Measurements from ENCODE around the gene UACA.

UACA gene

DNA sequence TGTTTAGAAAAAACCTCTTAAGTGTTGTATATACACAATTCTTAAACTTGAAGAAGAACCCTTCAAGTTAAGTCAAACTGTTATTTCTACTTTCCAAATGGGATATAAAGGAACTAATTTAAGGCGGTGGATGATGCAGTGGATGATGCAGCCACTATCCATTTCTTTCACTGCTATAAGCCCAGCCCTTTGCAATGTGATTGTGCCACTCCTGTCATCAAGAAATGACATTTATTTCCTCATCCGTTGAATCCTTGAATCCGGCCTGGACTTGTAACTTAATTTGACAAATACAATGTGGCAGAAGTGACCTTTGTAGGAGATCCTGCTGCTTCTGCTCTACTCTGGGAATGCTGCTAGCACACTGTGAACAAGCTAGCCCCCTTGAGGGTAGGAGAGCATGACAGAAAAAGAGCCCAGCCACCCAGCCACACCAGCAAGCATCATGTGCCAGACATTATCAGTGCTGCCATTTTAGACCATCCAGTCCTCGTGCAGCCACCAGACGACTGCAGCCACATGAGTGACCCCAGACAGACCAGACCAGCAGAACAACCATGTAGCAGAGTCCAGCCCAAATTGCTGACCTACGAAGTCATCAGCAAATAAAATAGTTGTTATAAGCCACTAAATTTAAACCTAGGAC lies 47.4 kb downstream of the UACA start:
- no peak for DNase-seq (ENCODE audit: low read depth in 2 of 3, low spot score in 2 of 3)

- no peak for DNase-seq (ENCODE audit: low read depth in 2 of 3, low spot score in 2 of 3)
Measured at GRCh38 chr15:70714565-70714964, 48.8 kb downstream of the UACA start.

DNA sequence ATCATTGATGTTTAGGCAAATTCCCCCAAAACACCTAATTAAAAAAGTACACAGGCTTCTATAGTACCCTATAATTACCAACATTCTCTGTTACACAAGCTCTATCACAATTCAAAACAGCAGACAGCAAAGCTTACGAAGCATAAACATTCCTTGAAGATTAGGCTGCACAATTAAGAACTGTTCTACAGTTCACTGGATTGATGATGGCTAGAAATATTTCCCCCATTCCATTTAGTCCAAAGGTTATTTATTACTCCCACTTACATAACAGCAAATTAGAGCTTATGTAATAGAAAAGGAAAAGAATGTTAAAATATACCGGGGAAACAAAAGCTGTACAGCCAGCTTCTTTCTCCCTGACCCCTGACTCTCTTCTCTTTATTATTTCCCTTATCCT lies 49.3 kb downstream of the UACA start:
- DNase-seq (ENCODE audit: low read depth in 2 of 3, low spot score in 2 of 3): no peak

- no peak for DNase-seq (ENCODE audit: low read depth in 2 of 3, low spot score in 2 of 3)
Measured at GRCh38 chr15:70712271-70712670, 51.1 kb downstream of the UACA start.

DNA sequence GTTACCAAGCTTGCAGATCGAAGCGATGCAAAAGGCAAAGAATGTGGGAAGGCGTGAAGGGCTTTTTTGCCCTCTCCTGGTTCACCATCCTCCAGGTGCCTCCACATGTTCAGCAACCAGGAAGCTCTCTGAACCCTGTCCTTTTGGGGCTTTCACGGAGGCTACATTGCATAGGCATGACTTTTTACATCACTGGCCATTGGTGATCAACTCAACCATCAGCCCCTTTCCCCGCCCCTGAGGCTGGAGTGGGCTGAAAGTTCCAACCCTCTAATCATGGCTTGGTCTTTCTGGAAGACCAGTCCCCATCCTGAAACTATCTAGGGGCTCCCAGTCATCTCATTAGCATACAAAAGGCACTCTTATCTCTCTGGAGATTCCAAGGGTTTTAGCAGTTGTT lies 52.6 kb downstream of the UACA start:
- DNase-seq (ENCODE audit: low read depth in 2 of 3, low spot score in 2 of 3): no peak

DNA sequence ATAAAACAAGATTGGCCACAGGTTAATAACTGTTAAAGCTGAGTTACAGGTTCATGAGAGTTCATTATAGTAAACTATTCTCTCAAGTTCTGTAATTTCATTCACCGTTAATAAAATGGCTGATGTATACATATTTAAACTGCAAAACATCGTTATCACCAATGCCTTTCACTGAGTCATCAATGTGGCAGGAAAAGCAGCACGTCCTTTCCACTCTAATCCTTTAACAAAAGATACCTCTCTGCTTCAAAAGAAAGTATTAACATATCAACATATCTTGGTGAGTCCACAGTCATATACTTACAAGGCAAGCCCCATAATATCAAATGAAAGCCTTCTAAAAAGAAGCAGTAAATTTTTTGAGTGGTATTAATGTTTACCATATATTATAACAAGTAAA lies 54.5 kb downstream of the UACA start:
- DNase-seq (ENCODE audit: low read depth in 2 of 3, low spot score in 2 of 3): no peak

DNA sequence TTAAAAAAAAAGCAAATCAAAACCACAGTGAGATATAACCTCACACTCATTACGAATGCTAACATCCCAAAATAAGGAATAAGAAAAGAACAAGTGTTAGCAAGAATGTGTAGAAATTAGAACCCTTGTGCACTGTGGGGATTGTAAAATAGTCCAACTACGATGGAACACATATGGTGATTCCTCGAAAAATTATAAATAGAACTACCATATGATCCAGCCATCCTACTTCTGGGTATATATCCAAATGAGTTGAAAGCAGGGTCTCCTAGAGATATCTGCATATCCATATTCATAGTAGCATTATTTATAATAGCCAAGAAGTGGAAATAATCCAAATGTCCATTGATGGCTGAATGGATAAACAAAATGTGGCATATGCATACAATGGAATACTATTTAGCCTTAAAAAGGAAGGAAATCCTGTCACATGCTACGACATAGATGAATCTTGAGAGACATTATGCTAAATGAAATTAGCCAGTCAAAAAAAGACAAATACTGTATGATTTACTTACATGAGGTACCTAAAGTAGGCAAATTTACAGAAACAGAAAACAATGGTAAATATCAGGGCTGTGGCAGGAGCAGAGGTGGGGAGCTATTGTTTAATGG lies 55.6 kb downstream of the UACA start:
- no peak for DNase-seq (ENCODE audit: low read depth in 2 of 3, low spot score in 2 of 3)

- DNase-seq (ENCODE audit: low read depth in 2 of 3, low spot score in 2 of 3): no peak
Measured at GRCh38 chr15:70704731-70705130, 58.6 kb downstream of the UACA start.

- DNase-seq (ENCODE audit: low read depth in 2 of 3, low spot score in 2 of 3): no peak
Measured at GRCh38 chr15:70704166-70704565, 59.2 kb downstream of the UACA start.

GRCh38 chr15:70703096-70703878 lies 60.1 kb downstream of the UACA start:
- DNase-seq (ENCODE audit: low read depth in 2 of 3, low spot score in 2 of 3): no peak

GRCh38 chr15:70702584-70702983 lies 60.8 kb downstream of the UACA start:
- DNase-seq (ENCODE audit: low read depth in 2 of 3, low spot score in 2 of 3): no peak

GRCh38 chr15:70701891-70702568 lies 61.3 kb downstream of the UACA start:
- no peak for DNase-seq (ENCODE audit: low read depth in 2 of 3, low spot score in 2 of 3)

DNA sequence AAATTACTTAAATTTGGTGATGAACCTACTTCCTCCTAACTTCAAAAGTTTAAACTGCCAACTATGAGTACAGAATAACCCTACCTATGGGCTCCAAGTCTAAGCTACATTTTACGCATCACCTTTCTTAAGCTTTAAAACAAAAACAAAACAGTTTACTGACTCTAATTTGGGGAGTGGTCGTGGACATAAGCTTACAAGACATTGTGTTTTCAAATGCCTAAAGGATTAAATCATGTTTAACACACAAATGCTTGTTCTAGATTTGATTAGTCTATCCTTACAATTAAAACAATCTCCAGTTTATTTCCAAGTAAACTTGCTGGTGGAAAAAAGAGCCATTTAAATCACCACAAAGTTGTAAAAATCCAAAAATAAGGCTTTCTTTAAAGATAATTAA lies 62.2 kb downstream of the UACA start:
- no peak for DNase-seq (ENCODE audit: low read depth in 2 of 3, low spot score in 2 of 3)

- DNase-seq (ENCODE audit: low read depth in 2 of 3, low spot score in 2 of 3): no peak
Measured at GRCh38 chr15:70699890-70700289, 63.5 kb downstream of the UACA start.

DNA sequence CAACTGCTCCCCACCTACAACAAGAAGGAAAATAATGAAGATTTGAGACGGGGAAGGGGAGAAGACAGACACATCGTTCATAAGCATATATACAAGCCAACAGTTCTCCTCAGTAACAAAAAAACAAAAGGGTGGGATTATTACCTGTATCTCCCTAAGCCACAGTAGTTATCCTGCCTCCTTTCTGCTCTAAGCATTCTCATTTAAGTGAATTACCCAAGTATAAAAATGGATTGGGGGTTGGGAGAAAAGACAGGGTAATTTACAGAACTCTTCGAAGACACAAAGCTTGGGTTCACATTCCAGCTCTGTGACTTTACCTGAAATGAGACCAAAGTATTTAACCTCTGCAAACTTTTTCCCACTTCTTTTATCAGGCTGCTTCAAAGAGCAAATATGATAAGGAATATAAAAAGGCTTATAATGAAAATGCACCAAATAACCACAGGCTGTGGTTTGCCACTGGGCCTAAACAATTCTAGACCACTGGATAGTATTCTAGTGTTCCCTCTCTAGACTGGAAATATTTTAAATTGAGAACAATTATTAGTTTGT lies 64.4 kb downstream of the UACA start:
- DNase-seq (ENCODE audit: low read depth in 2 of 3, low spot score in 2 of 3): no peak

- no peak for DNase-seq (ENCODE audit: low read depth in 2 of 3, low spot score in 2 of 3)
Measured at GRCh38 chr15:70698426-70698825, 64.9 kb downstream of the UACA start.

- DNase-seq (ENCODE audit: low read depth in 2 of 3, low spot score in 2 of 3): no peak
Measured at GRCh38 chr15:70690491-70691276, 72.7 kb downstream of the UACA start.

DNA sequence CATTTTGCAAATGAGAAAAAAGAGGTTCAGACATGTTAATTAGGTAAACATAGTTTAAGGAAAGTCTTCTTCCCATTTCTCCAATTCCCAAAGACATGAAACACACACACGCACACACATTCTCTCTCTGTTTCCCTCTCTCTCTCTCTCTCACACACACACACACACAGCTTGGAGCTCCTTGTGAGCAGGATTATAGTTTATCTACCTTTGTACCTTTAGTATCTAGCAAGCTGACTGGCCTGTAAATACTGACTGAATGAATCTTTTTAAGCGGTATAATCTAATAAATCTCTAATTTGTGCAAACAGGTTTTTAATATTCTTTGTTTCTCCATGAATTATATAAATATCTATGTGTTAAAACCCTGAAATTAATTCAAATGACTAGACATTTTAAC lies 73.3 kb downstream of the UACA start:
- DNase-seq (ENCODE audit: low read depth in 2 of 3, low spot score in 2 of 3): no peak

GRCh38 chr15:70687482-70687881 lies 75.9 kb downstream of the UACA start:
- no peak for DNase-seq (ENCODE audit: low read depth in 2 of 3, low spot score in 2 of 3)

DNA sequence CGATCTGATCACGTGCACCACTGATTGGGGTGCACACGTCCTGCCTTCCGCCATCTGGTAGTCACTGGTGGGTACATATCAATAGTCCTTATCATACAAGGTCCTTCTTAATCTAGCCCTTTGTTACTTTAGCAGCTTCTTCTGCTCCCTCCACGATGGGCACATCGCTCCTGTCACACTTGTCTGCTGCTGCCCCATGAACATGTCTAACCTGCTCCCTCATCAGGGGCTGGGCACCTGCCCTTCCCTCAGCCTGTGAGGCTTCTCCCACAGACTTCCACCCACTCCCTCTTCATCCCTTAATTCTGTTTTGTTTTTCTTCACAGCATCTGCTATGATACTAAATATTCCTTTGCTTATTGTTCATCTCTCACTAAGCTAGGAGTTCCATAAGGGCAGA lies 82.5 kb downstream of the UACA start:
- DNase-seq (ENCODE audit: low read depth in 2 of 3, low spot score in 2 of 3): no peak

- DNase-seq (ENCODE audit: low read depth in 2 of 3, low spot score in 2 of 3): no peak
Measured at GRCh38 chr15:70679919-70680231, 83.5 kb downstream of the UACA start.

Measured in activated CD8-positive, alpha-beta memory T cell treated with anti-CD3 and anti-CD28 coated beads for 48 hours (primary cell).